DOHH2 (cell line): ENCODE data around the gene CCNL2.

ENCODE experiments used
- H3F3A ChIP-seq: fragments of 200-600 bp; sonication (generic), shearing (Covaris generic); 2 replicates; pipeline ENCODE4 v1.6.0; 2016; ENCODE audit warnings: antibody characterized with exemption, mild to moderate bottlenecking; ENCODE audit not compliant: control insufficient read depth, insufficient read depth
- H3K27ac ChIP-seq: fragments of 200-600 bp; sonication (generic); 2 replicates; pipeline ENCODE4 v1.5.1; 2014; ENCODE audit warnings: low read depth, mild to moderate bottlenecking, low read length, moderate library complexity
- H3K27me3 ChIP-seq: fragments of 200-600 bp; sonication (generic); 2 replicates; pipeline ENCODE4 v1.6.1; 2014; ENCODE audit warnings: mild to moderate bottlenecking, low read length, mixed read lengths; ENCODE audit not compliant: control insufficient read depth
- H3K36me3 ChIP-seq: fragments of 200-600 bp; sonication (generic); 2 replicates; pipeline ENCODE4 v1.6.1; 2014; ENCODE audit warnings: mild to moderate bottlenecking, low read length, moderate library complexity, mixed read lengths; ENCODE audit not compliant: control insufficient read depth
- H3K4me1 ChIP-seq: fragments of 200-600 bp; sonication (generic); 2 replicates; pipeline ENCODE4 v1.6.1; 2014; ENCODE audit warnings: mild to moderate bottlenecking, low read length, mixed read lengths; ENCODE audit not compliant: control insufficient read depth
- H3K4me2 ChIP-seq: fragments of 200-600 bp; sonication (generic); 2 replicates; pipeline ENCODE4 v1.6.0; 2014; ENCODE audit warnings: mild to moderate bottlenecking, low read length, moderate library complexity
- H3K4me3 ChIP-seq: fragments of 200-600 bp; sonication (generic); 2 replicates; pipeline ENCODE4 v1.5.1; 2014; ENCODE audit warnings: mild to moderate bottlenecking, low read length, mixed read lengths
- H3K79me2 ChIP-seq: fragments of 200-600 bp; sonication (generic); 2 replicates; pipeline ENCODE4 v1.6.1; 2014; ENCODE audit warnings: mild to moderate bottlenecking, low read length, mixed read lengths; ENCODE audit not compliant: control insufficient read depth
- H3K9me2 ChIP-seq: fragments of 200-600 bp; sonication (generic); replicated peaks from 2 replicates; pipeline ENCODE4 v1.6.1; 2014; ENCODE audit warnings: mild to moderate bottlenecking, low read length, mixed read lengths; ENCODE audit not compliant: control insufficient read depth
- H3K9me3 ChIP-seq: fragments of 200-600 bp; sonication (generic); 2 replicates; pipeline ENCODE4 v1.6.1; 2014; ENCODE audit warnings: antibody characterized with exemption, low read length, mixed read lengths; ENCODE audit not compliant: control insufficient read depth, insufficient read depth
- H4K20me1 ChIP-seq: fragments of 200-600 bp; sonication (generic); 2 replicates; pipeline ENCODE4 v1.6.0; 2014; ENCODE audit warnings: low read depth, mild to moderate bottlenecking, antibody characterized with exemption, low read length, moderate library complexity; ENCODE audit not compliant: control insufficient read depth, insufficient read depth
- CTCF ChIP-seq: fragments of 200-600 bp; sonication (generic); IDR thresholded peaks from one replicate; pipeline ENCODE4 v1.5.1; 2014; ENCODE audit warnings: antibody characterized with exemption, mild to moderate bottlenecking, low read depth, low read length; ENCODE audit not compliant: poor library complexity, severe bottlenecking
- EZH2phosphoT487 ChIP-seq: fragments of 200-600 bp; sonication (generic); IDR thresholded peaks from 2 replicates; pipeline ENCODE4 v1.6.1; 2017; ENCODE audit warnings: borderline replicate concordance, mild to moderate bottlenecking, antibody characterized with exemption, low read length, moderate library complexity, mixed read lengths

The CCNL2 gene

GRCh38 chr1:1361982-1362423, 37.1 kb downstream of the CCNL2 start:
- Histone ChIP-seq H3K4me3 (no peak overlapping the region), H3K9me3 (peaks cover 13% of the 10 kb centered on the region), H3K9me2 (no peaks in the 10 kb centered on the region), H3F3A (0 out of 2 replicates have a peak, but pooled peaks cover 2% of the 10 kb centered on the region), H3K27ac (no peak overlapping the region), H3K79me2 (no peaks in the 10 kb centered on the region), H3K36me3 (no peaks in the 10 kb centered on the region), H3K27me3 (peaks cover 12% of the 10 kb centered on the region), H3K4me2 (no peak overlapping the region), H4K20me1 (no peaks in the 10 kb centered on the region), H3K4me1 (no peaks in the 10 kb centered on the region)
- no peak for TF ChIP-seq CTCF
- TF ChIP-seq EZH2phosphoT487, result no peak

GRCh38 chr1:1361233-1361981, 37.7 kb downstream of the CCNL2 start:
- no peak for TF ChIP-seq EZH2phosphoT487
- TF ChIP-seq CTCF, result no peak
- peaks cover 7% of the 10 kb centered on the region for H3K9me3 ChIP-seq
- H3K4me1 ChIP-seq, result no peaks in the 10 kb centered on the region
- 0 out of 2 replicates have a peak, but pooled peaks cover 2% of the 10 kb centered on the region for H3F3A ChIP-seq
- no peaks in the 10 kb centered on the region for H3K79me2 ChIP-seq
- peaks cover 12% of the 10 kb centered on the region for H3K27me3 ChIP-seq
- H3K36me3 ChIP-seq, result no peaks in the 10 kb centered on the region
- H4K20me1 ChIP-seq, result no peaks in the 10 kb centered on the region
- H3K27ac ChIP-seq, result no peak overlapping the region
- H3K4me3 ChIP-seq, result no peak overlapping the region
- no peak overlapping the region for H3K4me2 ChIP-seq
- H3K9me2 ChIP-seq, result no peaks in the 10 kb centered on the region

GRCh38 chr1:1360506-1361169, 38.5 kb downstream of the CCNL2 start:
- Histone ChIP-seq H3K27me3 (peaks cover 12% of the 10 kb centered on the region), H3F3A (no peaks in the 10 kb centered on the region), H3K4me2 (no peak overlapping the region), H3K27ac (no peak overlapping the region), H3K79me2 (no peaks in the 10 kb centered on the region), H3K4me3 (no peak overlapping the region), H3K36me3 (no peaks in the 10 kb centered on the region), H4K20me1 (no peaks in the 10 kb centered on the region), H3K9me3 (no peaks in the 10 kb centered on the region), H3K4me1 (no peaks in the 10 kb centered on the region), H3K9me2 (no peaks in the 10 kb centered on the region)
- TF ChIP-seq EZH2phosphoT487, result no peak
- TF ChIP-seq CTCF, result no peak
